Esophagus squamous epithelium (tissue), 5 donors: Measurements from ENCODE around the gene GABBR2. TPM values are rescaled to one million over a fixed set of nuclear protein-coding genes. Genes with fewer than 3 reads are reported as not detected.

ENCODE experiments used
- DNase-seq: peaks from one replicate; lab custom pipeline; 2025; lab: John Stamatoyannopoulos, UW
- H3K27ac ChIP-seq, 4 donors: fragments of 200-600 bp; sonication (generic); one replicate each; pipeline ENCODE4 v1.5.1; 2016 to 2019; ENCODE audit warnings: mild to moderate bottlenecking in 1 of 4
- H3K27me3 ChIP-seq, 4 donors: fragments of 200-600 bp; sonication (generic); 1 replicate in 3 of 4; 2 replicates in 1 of 4; pipeline versions ENCODE4 v1.5.1 to v1.6.0; 2017 to 2021; ENCODE audit warnings: antibody characterized with exemption in 1 of 4
- H3K36me3 ChIP-seq, 3 donors: fragments of 200-600 bp; sonication (generic); one replicate each; pipeline ENCODE4 v1.5.1; 2016 to 2019
- H3K4me1 ChIP-seq, 3 donors: fragments of 200-600 bp; sonication (generic); one replicate each; pipeline ENCODE4 v1.5.1; 2017 to 2019
- H3K4me3 ChIP-seq, 4 donors: fragments of 200-600 bp; sonication (generic); 1 replicate in 3 of 4; 2 replicates in 1 of 4; pipeline ENCODE4 v1.5.1; 2016 to 2019; ENCODE audit warnings: mild to moderate bottlenecking in 2 of 4, moderate library complexity in 1 of 4
- H3K9me3 ChIP-seq, 3 donors: fragments of 200-600 bp; sonication (generic); one replicate each; pipeline ENCODE4 v1.5.1; 2016 to 2019
- POLR2A ChIP-seq, 4 donors: fragments of 450-650 bp; IDR thresholded peaks; one replicate each; pipeline ENCODE4 v1.6.1; 2017; ENCODE audit warnings: antibody characterized with exemption in 4 of 4, mild to moderate bottlenecking in 4 of 4, moderate library complexity in 3 of 4
- WGBS, 2 donors: methylation state at CpG; one replicate each; pipeline ENCODE4 v1.1.5; 2018; 5-methylcytosine and 5-hydroxymethylcytosine counted together
- intact Hi-C: fragments of 100-400 bp; cut with DNase I; formaldehyde crosslinking; loops from one replicate; pipeline ENCODE4 v1.15.0; 2022
- total RNA-seq, 4 donors: library from RNA; depleted of rRNA; stranded (reverse); fragments of >200 nt; gene quantifications; one replicate each; pipeline ENCODE4 v1.1.0, GENCODE V29; 2016
- TF ChIP-seq, protein P1 (sequence below), 6 experiments: fragments of 450-650 bp in 4 of 6; fragments of 200-600 bp in 2 of 6; sonication (generic) in 2 of 6; IDR thresholded peaks; one replicate each; pipeline ENCODE4 v1.5.1; 2016 to 2019; ENCODE audit warnings: antibody characterized with exemption in 6 of 6, mild to moderate bottlenecking in 4 of 6, moderate library complexity in 4 of 6
- donor health status: DM: yes; HTN: yes; CAD: no.

Gene GABBR2
- total RNA-seq, 4 donors from 2014 or later: not detected

DNA sequence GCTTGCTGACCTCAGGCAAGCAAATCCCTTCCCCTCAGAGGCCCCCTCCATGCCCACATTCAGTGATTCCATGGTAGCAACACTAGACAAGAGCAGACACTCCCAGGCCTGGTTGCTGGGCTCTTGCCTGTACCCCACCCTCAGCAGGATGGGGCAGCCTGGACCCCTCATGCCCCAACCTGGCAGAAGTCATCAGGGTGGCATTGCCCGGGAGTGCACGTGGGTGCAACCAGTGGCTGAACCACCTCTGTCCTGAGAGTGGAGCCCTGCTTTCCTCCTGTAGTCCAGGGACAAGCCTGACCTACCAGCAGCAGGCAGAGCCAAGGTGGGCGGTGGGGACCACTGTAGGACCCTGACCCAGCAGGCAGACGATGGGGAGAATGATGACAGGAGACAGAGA is 387.5 kb downstream of the GABBR2 start:
- no peaks in the 10 kb centered on the region for H3K36me3 ChIP-seq
- H3K27me3 ChIP-seq: no peaks in the 10 kb centered on the region
- WGBS, 2 donors: 50 to 67% methylated on average over 1 to 2 of the region's 4 CpGs
- DNase-seq: no peak
- no peak overlapping the region for H3K27ac ChIP-seq
- H3K4me3 ChIP-seq: no peak overlapping the region
- intact Hi-C loops: no loop called here
- TF ChIP-seq, protein P1, sequence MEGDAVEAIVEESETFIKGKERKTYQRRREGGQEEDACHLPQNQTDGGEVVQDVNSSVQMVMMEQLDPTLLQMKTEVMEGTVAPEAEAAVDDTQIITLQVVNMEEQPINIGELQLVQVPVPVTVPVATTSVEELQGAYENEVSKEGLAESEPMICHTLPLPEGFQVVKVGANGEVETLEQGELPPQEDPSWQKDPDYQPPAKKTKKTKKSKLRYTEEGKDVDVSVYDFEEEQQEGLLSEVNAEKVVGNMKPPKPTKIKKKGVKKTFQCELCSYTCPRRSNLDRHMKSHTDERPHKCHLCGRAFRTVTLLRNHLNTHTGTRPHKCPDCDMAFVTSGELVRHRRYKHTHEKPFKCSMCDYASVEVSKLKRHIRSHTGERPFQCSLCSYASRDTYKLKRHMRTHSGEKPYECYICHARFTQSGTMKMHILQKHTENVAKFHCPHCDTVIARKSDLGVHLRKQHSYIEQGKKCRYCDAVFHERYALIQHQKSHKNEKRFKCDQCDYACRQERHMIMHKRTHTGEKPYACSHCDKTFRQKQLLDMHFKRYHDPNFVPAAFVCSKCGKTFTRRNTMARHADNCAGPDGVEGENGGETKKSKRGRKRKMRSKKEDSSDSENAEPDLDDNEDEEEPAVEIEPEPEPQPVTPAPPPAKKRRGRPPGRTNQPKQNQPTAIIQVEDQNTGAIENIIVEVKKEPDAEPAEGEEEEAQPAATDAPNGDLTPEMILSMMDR (IDR thresholded peaks at IDR 0.05): no peak
- no peak for TF ChIP-seq POLR2A (IDR thresholded peaks at IDR 0.05)
- H3K9me3 ChIP-seq: no peaks in the 10 kb centered on the region
- H3K4me1 ChIP-seq: no peaks in the 10 kb centered on the region

GRCh38 chr9:98318834-98319478 is 389.8 kb downstream of the GABBR2 start:
- no peak for TF ChIP-seq POLR2A (IDR thresholded peaks at IDR 0.05)
- TF ChIP-seq, protein P1 (IDR thresholded peaks at IDR 0.05): no peak
- DNase-seq: no peak
- no peaks in the 10 kb centered on the region for H3K27me3 ChIP-seq
- no peaks in the 10 kb centered on the region for H3K9me3 ChIP-seq
- H3K4me3 ChIP-seq: no peak overlapping the region
- intact Hi-C loops: loop anchor here (10.0 kb wide), 1 partner anchor 476 kb away; the partner anchor contains the start of gene ANKS6
- no peak overlapping the region for H3K27ac ChIP-seq
- H3K4me1 ChIP-seq: no peaks in the 10 kb centered on the region
- WGBS, 2 donors: 47 to 52% methylated on average over 5 of the region's 5 CpGs
- H3K36me3 ChIP-seq: no peaks in the 10 kb centered on the region

- Histone ChIP-seq H3K9me3 (no peaks in the 10 kb centered on the region), H3K4me1 (no peaks in the 10 kb centered on the region), H3K4me3 (no peak overlapping the region), H3K27ac (no peak overlapping the region), H3K27me3 (no peaks in the 10 kb centered on the region), H3K36me3 (no peaks in the 10 kb centered on the region)
- no peak for DNase-seq
- WGBS, 2 donors: 76 to 86% methylated on average over 15 to 17 of the region's 17 CpGs
- intact Hi-C loops: loop anchor here (10.0 kb wide), 1 partner anchor 477 kb away; the partner anchor contains the start of gene ANKS6
- no peak for TF ChIP-seq POLR2A (IDR thresholded peaks at IDR 0.05)
- TF ChIP-seq, protein P1 (IDR thresholded peaks at IDR 0.05): no peak
These were observed 390.5 kb downstream of the GABBR2 start for GRCh38 chr9:98318041-98318790.

- Histone ChIP-seq H3K36me3 (no peaks in the 10 kb centered on the region), H3K27ac (no peak overlapping the region), H3K27me3 (no peaks in the 10 kb centered on the region), H3K9me3 (no peaks in the 10 kb centered on the region), H3K4me3 (no peak overlapping the region), H3K4me1 (no peaks in the 10 kb centered on the region)
- TF ChIP-seq POLR2A (IDR thresholded peaks at IDR 0.05): no peak
- TF ChIP-seq, protein P1 (IDR thresholded peaks at IDR 0.05): no peak
- DNase-seq: no peak
- intact Hi-C loops: loop anchor here (10.0 kb wide), 1 partner anchor 478 kb away; the partner anchor contains the start of gene ANKS6
- WGBS, 2 donors: 59 to 80% methylated on average over 1 to 12 of the region's 14 CpGs
These were observed 391.4 kb downstream of the GABBR2 start for GRCh38 chr9:98317134-98317857.
